NCI-H2227 (cell line): Measurements from ENCODE around the gene GALNT13.

Source experiments
- DNase-seq: peaks from one replicate; lab custom pipeline; 2025; ENCODE audit not compliant: unreplicated experiment; lab: John Stamatoyannopoulos, UW

The GALNT13 gene

DNA sequence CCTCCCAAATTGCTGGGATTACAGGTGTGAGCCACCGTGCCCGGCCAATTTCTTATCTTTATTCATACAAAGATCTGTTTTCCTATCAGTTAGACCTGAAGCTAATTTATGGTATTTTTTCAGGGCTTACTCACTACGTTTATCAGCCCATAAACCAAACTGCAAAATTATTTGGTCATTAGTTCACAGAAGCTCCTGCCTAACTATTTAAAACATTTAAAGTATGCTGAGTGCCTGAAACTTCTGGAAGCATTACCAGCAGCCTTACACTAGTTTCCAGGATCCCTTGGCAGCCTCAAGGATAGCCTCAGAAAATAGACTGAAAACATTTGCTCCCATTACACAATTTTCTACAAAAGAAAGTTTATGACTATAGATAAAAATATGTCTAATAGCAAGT is 68.8 kb downstream of the GALNT13 start:
- no peak for DNase-seq

- no peak for DNase-seq
These were observed 73.1 kb downstream of the GALNT13 start for GRCh38 chr2:153944800-153945199.

DNA sequence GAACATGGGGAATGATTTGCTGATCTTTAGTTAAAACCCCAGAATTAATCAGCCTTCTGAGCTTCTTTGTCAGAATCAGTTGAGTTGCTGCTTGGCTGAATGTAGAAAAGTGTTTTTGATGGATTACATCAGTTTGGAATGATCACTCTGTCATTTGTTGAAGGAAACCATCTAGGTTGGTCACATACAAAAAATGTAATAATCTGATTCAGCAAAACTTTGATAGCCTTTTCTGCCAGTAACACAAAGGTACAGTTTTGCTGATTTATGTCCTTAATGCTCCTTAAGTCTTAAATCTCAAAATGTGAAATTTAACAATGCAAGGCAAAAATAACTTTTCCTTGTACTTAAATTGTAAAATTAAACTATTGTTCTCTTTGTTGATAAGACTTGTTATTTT is 74.3 kb downstream of the GALNT13 start:
- DNase-seq, result no peak

DNA sequence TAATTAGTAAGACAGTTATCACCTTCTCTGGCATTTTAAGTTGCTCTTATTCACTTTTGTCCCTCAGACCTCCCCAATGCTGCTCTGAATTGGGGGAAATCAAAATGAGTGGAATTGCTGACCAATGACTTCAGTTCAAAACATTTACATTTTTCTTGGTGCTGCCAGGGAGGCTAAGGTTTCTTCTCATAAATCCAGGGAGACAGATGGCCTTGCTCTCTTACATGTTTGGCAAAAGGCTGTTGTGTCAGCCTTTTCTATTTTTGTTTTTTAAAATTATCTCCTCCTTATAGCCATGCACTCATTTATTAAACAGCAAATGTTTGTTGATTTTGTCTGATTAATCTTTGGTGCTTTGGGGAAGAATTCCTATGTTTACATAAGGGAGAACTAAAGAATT is 82.0 kb downstream of the GALNT13 start:
- DNase-seq, result no peak

DNA sequence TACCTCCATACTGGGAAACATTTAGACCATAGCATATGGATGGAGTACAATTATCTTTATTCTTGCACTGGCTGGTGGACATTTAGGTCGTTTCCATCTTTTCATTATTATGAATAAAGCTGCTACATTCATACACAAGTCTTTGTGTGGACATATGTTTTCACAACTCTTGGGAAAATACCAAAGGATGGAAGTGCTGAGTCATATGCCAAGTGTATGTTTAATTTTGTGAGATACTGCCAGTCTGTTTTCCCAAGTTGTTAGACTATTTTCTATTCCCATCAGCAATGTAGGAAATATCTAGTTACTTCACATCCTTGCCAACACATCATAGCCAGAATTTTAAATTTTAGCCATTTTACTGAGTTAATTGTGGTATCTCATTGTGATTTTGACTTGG is 91.5 kb downstream of the GALNT13 start:
- DNase-seq, result no peak

GRCh38 chr2:153967248-153967973 is 95.7 kb downstream of the GALNT13 start:
- no peak for DNase-seq

DNA sequence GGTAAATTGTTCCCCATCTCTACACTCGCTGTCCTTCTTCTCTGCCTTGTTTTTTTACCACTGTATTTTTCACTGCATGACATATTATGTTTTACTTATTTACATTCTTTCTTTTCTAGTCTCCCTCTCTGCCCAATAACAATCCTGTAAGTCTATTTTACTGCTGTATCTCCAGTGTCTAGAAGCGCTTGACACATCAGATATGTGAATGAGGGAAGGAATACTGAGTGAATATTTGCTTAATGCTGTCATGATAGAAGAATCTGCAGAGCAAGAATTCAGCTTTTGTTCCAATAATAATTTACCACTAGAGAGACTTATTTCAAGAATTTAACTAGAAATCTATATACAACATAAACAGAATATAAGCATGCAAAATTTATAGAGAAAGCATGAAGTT is 99.5 kb downstream of the GALNT13 start:
- no peak for DNase-seq

DNA sequence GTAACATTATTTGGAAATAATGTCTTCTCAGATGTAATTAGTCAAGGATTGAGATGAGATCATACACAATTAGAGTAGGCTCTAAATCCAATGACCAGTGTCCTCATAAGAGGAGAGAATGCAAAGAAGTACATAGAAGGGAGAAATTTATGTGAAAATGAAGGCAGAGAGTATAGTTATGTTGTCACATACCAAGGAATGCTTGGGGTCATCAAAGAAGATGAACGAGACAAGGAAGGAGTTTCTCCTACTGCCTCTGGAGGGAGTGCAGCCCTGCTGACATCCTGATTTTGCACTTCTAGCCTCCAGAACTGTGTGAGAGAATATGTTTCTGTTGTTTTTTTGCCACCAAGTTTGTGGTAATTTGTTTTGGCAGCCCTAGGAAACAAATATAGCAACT is 100.1 kb downstream of the GALNT13 start:
- DNase-seq, result no peak

- DNase-seq, result no peak
These were observed 100.7 kb downstream of the GALNT13 start for GRCh38 chr2:153972412-153972811.

- no peak for DNase-seq
These were observed 114.9 kb downstream of the GALNT13 start for GRCh38 chr2:153986488-153987229.

DNA sequence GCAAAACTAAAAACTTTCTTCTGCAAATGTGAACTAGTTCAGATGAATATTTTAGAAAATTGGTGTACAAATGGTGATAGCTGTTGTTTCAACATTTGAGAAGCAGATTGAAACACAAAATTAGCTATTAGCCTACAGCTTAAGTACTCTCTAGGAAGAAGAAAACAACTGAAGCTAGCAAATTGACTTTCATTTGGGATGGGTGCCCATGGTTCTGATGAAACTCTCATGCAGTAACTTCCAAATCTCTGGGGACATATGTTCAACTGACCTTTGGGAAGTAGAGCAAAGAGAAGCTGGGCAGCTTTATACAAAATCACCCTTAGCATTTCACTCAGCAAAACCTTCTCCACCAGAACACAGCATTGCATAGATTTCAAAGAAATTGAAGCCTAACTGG is 119.0 kb downstream of the GALNT13 start:
- DNase-seq, result no peak

DNA sequence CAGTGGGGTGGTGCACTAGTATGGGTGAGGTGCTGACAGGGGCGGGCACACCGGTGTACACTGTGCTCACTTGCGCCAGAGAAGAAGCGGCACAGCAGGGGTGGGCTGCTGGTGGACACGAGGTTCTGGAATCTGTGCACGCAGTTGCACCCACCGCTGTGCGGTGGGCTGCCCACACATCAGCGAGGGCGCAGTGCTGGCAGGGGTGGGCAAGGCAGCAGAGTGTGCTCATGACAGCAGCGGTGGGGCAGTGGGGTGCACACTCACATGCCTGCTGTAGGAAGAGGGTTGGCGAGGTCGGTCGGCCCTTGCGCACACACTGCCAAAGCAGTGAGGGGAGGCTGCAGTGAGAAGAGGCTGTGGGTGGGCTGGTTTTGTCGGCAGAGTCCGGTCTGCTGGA is 141.8 kb downstream of the GALNT13 start:
- DNase-seq, result no peak

DNA sequence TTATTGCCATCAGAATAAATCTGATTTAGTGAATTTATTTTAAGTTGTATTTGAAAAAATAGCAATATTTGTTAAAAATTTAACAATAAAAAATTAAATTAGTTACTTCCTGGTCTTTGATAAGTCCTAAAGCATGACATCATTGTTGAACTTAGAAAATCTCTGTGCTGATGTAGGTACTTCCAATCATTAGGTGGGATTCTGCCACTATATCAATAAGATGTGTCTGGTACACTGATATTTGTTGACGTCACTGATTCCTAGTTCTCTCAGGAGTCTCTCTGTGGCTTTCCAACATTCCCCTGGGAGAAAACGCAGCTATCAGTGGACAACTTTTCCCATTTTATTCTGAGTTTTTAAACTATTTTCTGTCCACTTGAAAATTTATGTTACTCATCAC is 143.5 kb downstream of the GALNT13 start:
- DNase-seq, result no peak

DNA sequence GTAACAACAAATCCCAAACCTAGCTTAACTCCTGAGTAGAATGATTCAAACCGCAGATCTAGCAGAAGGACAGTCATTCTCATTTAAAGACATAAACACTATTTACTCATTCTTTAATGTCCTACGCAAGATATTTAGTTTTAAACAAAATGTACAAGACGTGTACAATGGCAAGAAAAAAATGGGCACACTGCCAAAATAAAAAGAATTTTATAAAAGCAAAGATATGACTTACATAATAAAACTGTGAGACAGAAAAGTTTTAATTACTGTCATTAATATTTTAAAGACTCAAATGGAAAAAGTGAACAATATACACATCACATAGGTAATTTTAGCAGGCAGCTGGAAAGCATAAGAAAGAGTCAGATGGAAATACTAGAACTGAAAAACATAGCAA is 157.8 kb downstream of the GALNT13 start:
- DNase-seq, result no peak

DNA sequence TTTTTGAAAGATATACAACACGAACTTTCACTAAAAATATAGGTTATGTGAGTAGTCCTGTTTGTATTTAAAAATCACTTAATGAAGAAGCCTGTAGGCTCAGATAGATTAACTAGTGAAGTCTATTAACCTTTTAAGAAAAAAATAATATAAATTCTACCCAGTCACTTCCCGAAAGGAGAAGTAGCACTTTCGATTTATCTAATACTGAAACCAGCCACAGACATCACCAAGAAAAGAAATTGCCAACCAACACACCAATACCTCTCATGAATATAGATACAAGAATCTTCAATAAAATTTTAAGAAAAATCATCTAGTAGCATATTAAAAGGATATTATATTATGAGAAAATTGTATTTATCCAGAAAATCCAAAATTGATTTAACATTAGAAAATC is 160.5 kb downstream of the GALNT13 start:
- DNase-seq, result no peak

DNA sequence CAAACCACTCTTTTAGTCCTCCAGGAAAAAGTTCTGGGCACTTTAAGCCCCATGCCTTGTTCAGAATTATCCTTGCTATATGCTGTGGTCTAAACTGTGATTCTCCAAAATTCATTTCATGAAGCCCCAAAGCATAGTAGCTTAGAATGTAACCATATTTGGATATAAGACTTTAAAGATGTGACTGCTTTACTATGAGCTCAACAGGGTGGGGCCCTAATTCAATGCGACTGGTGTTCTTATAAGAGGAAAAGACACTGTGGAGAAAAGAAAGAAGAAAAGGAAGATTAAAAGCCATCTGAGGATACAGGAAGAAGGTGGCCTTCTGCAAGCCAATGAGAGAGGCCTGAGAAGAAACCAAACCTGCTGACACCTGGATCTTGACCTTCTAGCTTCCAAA is 174.8 kb downstream of the GALNT13 start:
- no peak for DNase-seq

GRCh38 chr2:154048905-154049304 is 177.2 kb downstream of the GALNT13 start:
- DNase-seq, result no peak

- DNase-seq, result no peak
These were observed 177.8 kb downstream of the GALNT13 start for GRCh38 chr2:154049561-154049960.

- DNase-seq, result no peak
These were observed 195.4 kb downstream of the GALNT13 start for GRCh38 chr2:154067124-154067523.

- no peak for DNase-seq
These were observed 207.2 kb downstream of the GALNT13 start for GRCh38 chr2:154078926-154079325.

GRCh38 chr2:154092571-154092970 is 220.8 kb downstream of the GALNT13 start:
- DNase-seq, result no peak

GRCh38 chr2:154093856-154094255 is 222.1 kb downstream of the GALNT13 start:
- DNase-seq, result no peak
